ENCODE results near the gene PSPC1.

DNA sequence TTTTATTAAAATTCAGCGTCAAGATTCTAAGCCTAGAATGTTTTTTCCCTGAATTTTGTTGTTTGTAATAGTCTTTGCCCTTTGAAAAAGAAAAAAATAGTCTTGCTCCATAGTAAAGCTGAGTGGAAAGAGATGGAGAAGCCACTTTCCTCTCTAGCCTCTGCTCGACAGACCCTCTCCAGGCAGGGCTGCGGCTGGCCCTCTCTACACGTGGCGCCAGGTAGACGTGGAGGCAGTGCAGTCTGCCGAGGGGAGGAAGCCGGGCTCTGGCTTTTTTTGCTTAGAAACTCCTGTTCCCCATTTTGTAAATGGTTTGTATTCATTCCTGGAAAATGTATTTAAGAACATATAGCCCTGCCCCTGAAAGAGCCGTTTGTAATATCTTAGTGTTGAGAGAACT is 114.0 kb downstream of the PSPC1 start:
- TF ChIP-seq, protein P1, sequence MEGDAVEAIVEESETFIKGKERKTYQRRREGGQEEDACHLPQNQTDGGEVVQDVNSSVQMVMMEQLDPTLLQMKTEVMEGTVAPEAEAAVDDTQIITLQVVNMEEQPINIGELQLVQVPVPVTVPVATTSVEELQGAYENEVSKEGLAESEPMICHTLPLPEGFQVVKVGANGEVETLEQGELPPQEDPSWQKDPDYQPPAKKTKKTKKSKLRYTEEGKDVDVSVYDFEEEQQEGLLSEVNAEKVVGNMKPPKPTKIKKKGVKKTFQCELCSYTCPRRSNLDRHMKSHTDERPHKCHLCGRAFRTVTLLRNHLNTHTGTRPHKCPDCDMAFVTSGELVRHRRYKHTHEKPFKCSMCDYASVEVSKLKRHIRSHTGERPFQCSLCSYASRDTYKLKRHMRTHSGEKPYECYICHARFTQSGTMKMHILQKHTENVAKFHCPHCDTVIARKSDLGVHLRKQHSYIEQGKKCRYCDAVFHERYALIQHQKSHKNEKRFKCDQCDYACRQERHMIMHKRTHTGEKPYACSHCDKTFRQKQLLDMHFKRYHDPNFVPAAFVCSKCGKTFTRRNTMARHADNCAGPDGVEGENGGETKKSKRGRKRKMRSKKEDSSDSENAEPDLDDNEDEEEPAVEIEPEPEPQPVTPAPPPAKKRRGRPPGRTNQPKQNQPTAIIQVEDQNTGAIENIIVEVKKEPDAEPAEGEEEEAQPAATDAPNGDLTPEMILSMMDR (conservative IDR thresholded peaks at IDR 0.05), result no peak
- TF ChIP-seq EZH2 (IDR thresholded peaks at IDR 0.05; ENCODE audit: low read depth), result no peak
